Cardiac fibroblast (primary cell): Measurements from ENCODE around the gene CKM.
"Not testable (repeated sequence)": the region's sequence is repeated elsewhere in the genome, so short reads cannot be mapped to it uniquely, and the experiment has no call there.

Experiments used
- DNase-seq, 2 donors: peaks; one replicate each; pipeline versions ENCODE4 v3.0.0 to v3.0.0-alpha.2; 2010; ENCODE audit warnings: low read depth in 2 of 2
- H3K4me3 ChIP-seq, 2 donors: replicated peaks in 1 of 2; 1 replicate in 1 of 2; 2 replicates in 1 of 2; pipeline ENCODE4 v1.5.1; 2011; ENCODE audit warnings: low read depth in 2 of 2, low read length in 2 of 2, mild to moderate bottlenecking in 2 of 2, moderate library complexity in 1 of 2
- TF ChIP-seq, protein P1 (sequence below): IDR thresholded peaks from one replicate; pipeline ENCODE4 v1.5.1; 2011; ENCODE audit warnings: low read depth, mild to moderate bottlenecking, low read length, inconsistent platforms

CKM gene

DNA sequence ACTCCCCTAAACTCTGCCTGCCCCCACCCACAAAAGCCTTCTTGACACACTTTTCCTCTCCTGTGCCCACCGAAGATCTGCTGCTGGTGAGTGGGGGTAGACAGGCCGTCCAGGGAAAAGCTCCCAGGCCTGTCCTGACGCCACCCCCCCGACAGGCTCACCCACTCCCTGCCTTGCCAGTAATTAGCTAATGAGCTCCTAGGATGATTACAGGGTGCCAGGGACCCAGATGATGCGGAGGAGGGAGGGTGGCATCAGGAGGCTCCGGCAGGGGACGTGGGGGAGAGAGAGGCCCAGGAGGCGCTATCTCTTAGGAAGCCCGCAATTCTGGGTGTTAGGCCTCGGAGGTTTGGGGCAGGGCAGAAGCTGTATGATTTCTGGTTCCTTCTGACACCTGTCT, 44.6 kb downstream of the CKM start:
- TF ChIP-seq, protein P1, sequence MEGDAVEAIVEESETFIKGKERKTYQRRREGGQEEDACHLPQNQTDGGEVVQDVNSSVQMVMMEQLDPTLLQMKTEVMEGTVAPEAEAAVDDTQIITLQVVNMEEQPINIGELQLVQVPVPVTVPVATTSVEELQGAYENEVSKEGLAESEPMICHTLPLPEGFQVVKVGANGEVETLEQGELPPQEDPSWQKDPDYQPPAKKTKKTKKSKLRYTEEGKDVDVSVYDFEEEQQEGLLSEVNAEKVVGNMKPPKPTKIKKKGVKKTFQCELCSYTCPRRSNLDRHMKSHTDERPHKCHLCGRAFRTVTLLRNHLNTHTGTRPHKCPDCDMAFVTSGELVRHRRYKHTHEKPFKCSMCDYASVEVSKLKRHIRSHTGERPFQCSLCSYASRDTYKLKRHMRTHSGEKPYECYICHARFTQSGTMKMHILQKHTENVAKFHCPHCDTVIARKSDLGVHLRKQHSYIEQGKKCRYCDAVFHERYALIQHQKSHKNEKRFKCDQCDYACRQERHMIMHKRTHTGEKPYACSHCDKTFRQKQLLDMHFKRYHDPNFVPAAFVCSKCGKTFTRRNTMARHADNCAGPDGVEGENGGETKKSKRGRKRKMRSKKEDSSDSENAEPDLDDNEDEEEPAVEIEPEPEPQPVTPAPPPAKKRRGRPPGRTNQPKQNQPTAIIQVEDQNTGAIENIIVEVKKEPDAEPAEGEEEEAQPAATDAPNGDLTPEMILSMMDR = no peak
- DNase-seq = no peak
- no peak overlapping the region for H3K4me3 ChIP-seq

GRCh38 chr19:45276284-45276687, 46.4 kb downstream of the CKM start:
- no peak overlapping the region for H3K4me3 ChIP-seq
- DNase-seq = peak in 1 of 2 donors; percentile 39
- TF ChIP-seq, protein P1 = no peak

- H3K4me3 ChIP-seq = no peak overlapping the region
- DNase-seq = no peak
- TF ChIP-seq, protein P1 = no peak
Measured at GRCh38 chr19:45275370-45275971, 47.2 kb downstream of the CKM start.

DNA sequence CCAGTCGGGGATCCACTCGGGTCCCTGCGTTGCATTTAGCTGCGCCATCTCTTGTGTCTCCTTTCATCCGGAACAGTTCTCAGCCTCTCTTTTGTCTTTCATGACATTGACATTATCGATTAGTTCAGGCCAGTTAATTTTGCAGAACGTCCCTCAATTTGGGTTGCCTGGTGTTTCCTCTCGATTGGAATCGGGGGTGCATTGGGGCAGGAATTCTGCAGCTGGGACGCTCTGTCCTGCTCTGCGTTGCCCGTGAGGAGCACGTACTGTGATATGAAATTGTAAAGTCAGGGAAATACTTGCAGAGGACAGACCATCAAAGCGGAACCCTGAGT, 49.2 kb downstream of the CKM start:
- DNase-seq = no peak
- H3K4me3 ChIP-seq = no peak overlapping the region
- TF ChIP-seq, protein P1 = no peak

- TF ChIP-seq, protein P1 = no peak
- H3K4me3 ChIP-seq = no peak overlapping the region
- DNase-seq = no peak
Measured at GRCh38 chr19:45271735-45272108, 51.0 kb downstream of the CKM start.

- no peak overlapping the region for H3K4me3 ChIP-seq
- TF ChIP-seq, protein P1 = no peak
- DNase-seq = no peak
Measured at GRCh38 chr19:45271098-45271734, 51.5 kb downstream of the CKM start.

GRCh38 chr19:45269939-45270338, 52.7 kb downstream of the CKM start:
- not testable (repeated sequence) for H3K4me3 ChIP-seq, DNase-seq
